GM12878 (cell line): ENCODE data around the gene ASCC2. TPM values are rescaled to one million over a fixed set of nuclear protein-coding genes. Genes with fewer than 3 reads are reported as not detected.

ENCODE experiments used
- CBX3 ChIP-seq: fragments of 200-600 bp; sonication (generic); IDR thresholded peaks from 2 replicates; pipeline ENCODE4 v1.6.1; 2016; ENCODE audit warnings: low read depth, borderline replicate concordance
- EGR1 ChIP-seq, 2 experiments: IDR thresholded peaks; 1 replicate in 1 of 2; 2 replicates in 1 of 2; pipeline ENCODE4 v1.6.1; 2011 to 2012; ENCODE audit warnings: low read depth in 2 of 2, low read length in 2 of 2, borderline replicate concordance in 1 of 2, mild to moderate bottlenecking in 1 of 2, moderate library complexity in 1 of 2
- ESRRA ChIP-seq: IDR thresholded peaks from 2 replicates; pipeline ENCODE4 v1.6.1; 2012; ENCODE audit warnings: mild to moderate bottlenecking, low read length, improper control_type of control experiment
- HCFC1 ChIP-seq: fragments of 150-350 bp; IDR thresholded peaks from 2 replicates; pipeline ENCODE4 v1.6.1; 2014; ENCODE audit warnings: low read length
- IKZF2 ChIP-seq, 2 experiments: fragments of 450-650 bp; IDR thresholded peaks; 2 replicates each; pipeline ENCODE4 v1.6.1; 2017; ENCODE audit warnings: mild to moderate bottlenecking in 2 of 2, moderate library complexity in 2 of 2
- KLF5 ChIP-seq: fragments of 450-650 bp; IDR thresholded peaks from 2 replicates; pipeline ENCODE4 v1.6.1; 2014; ENCODE audit warnings: mild to moderate bottlenecking; ENCODE audit not compliant: partially characterized antibody
- MXI1 ChIP-seq: fragments of 150-350 bp; IDR thresholded peaks from 2 replicates; pipeline ENCODE4 v1.6.1; 2011; ENCODE audit warnings: low read depth, mild to moderate bottlenecking, inconsistent platforms, low read length, improper control_type of control experiment
- NFIC ChIP-seq: IDR thresholded peaks from 2 replicates; pipeline ENCODE4 v1.6.1; 2012; ENCODE audit warnings: low read depth, mild to moderate bottlenecking, inconsistent platforms, low read length, moderate library complexity
- NRF1 ChIP-seq: conservative IDR thresholded peaks from 2 replicates; pipeline ENCODE4 v1.6.1; 2011; ENCODE audit warnings: mild to moderate bottlenecking, low read depth, low read length, improper control_type of control experiment
- POLR2A ChIP-seq: IDR thresholded peaks from 2 replicates; pipeline ENCODE4 v1.6.1; 2011; ENCODE audit warnings: low read depth, mild to moderate bottlenecking, low read length
- RB1 ChIP-seq: fragments of 450-650 bp; formaldehyde crosslinking; IDR thresholded peaks from 2 replicates; pipeline ENCODE4 v1.6.1; 2017; ENCODE audit warnings: mild to moderate bottlenecking, borderline replicate concordance
- RFX5 ChIP-seq: IDR thresholded peaks from 2 replicates; pipeline ENCODE4 v1.6.1; 2011; ENCODE audit warnings: low read depth, low read length, improper control_type of control experiment
- TAF1 ChIP-seq: IDR thresholded peaks from 2 replicates; pipeline ENCODE4 v1.6.1; 2011; ENCODE audit warnings: mild to moderate bottlenecking, low read depth, low read length, borderline replicate concordance
- ZNF24 ChIP-seq: fragments of 450-650 bp; IDR thresholded peaks from 2 replicates; pipeline ENCODE4 v1.6.1; 2017; ENCODE audit warnings: antibody characterized with exemption, mild to moderate bottlenecking
- polyA plus RNA-seq, 11 experiments: library from polyadenylated mRNA; depleted of rRNA in 4 of 11; unstranded in 6 of 11; stranded (reverse) in 5 of 11; fragments of >200 nt; fragmentation: Nextera tagmentation in 4 of 11; fragmentation: Illumina TruSeq in 1 of 11; extraction: Ambion mirVana in 4 of 11; extraction: Trizol in 1 of 11; gene quantifications; 1 replicate in 1 of 11; 2 replicates in 10 of 11; pipeline versions ENCODE4 v1.2.1 to v1.2.3, GENCODE V29; 2011 to 2016; ENCODE audit warnings: inconsistent platforms in 2 of 11, missing spikeins in 2 of 11, low read depth in 1 of 11
- total RNA-seq, 4 experiments: library from RNA; depleted of rRNA in 3 of 4; stranded (reverse); fragments of >200 nt in 3 of 4; fragmentation: Illumina TruSeq in 1 of 4; extraction: Trizol in 1 of 4; gene quantifications; 2 replicates each; pipeline versions ENCODE4 v1.2.1 to v1.2.3, GENCODE V29; 2013 to 2021
- TF ChIP-seq, protein P1 (sequence below): IDR thresholded peaks from 2 replicates; pipeline ENCODE4 v1.6.1; 2011; ENCODE audit warnings: borderline replicate concordance, low read depth, mild to moderate bottlenecking, moderate library complexity, mixed read lengths, low read length; ENCODE audit not compliant: insufficient read depth; ENCODE audit errors: extremely low read length
- TF ChIP-seq, protein P2 (sequence below): fragments of 450-650 bp; conservative IDR thresholded peaks from 2 replicates; pipeline ENCODE4 v1.6.1; 2017; ENCODE audit warnings: mild to moderate bottlenecking, moderate library complexity
- TF ChIP-seq, protein P3 (sequence below): fragments of 450-650 bp; IDR thresholded peaks from 2 replicates; pipeline ENCODE4 v1.6.1; 2017; ENCODE audit warnings: mild to moderate bottlenecking, low read depth, inconsistent platforms; ENCODE audit not compliant: poor library complexity, severe bottlenecking
- TF ChIP-seq, protein P4 (sequence below): fragments of 450-650 bp; IDR thresholded peaks from 2 replicates; pipeline ENCODE4 v1.6.1; 2016; ENCODE audit warnings: mild to moderate bottlenecking
- TF ChIP-seq, protein P5 (sequence below): IDR thresholded peaks from 2 replicates; pipeline ENCODE4 v1.6.1; 2011; ENCODE audit warnings: low read depth, low read length, improper control_type of control experiment, borderline replicate concordance

The ASCC2 gene
- total and polyA plus RNA-seq, 10 of the 15 experiments (the other 5 are each of a cell fraction or from before 2014, with no cell fraction given) = 5.3 to 91.4 (median 56.5) TPM

DNA sequence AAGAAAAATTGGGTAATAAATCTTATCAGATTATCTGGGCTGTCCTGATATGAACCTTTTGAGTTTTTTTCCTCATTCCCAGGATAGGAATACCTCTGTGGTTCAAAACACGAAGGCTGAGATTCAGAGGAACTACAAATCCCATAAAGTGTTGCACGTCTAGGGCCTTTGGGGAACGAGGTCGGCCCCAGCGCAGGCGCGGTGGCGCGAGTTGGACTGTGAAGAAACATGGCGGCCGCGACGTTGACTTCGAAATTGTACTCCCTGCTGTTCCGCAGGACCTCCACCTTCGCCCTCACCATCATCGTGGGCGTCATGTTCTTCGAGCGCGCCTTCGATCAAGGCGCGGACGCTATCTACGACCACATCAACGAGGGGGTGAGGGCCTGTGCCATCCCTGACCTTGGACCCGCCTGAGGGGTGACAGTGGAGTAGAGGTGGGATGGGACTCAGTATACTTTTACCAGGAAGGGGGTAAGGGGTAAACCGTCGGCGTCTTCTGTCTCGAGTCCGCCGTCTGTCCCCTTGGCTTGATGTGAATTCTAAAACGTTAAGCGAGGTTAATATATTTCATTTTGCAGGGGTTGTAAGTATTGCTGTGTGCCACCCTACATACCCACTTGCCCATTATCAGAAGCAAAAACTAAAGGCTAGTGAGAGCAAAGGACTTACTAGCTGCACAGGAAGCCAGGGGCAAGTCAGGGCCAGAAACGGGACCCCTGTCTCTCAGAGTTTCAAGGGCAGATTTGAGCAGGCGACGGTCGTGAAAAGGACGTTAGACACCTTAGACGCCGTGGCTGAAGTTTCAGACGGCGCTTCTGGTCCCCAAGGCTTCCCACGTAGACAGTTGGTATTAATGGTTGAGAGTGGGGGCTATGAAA is 70.7 kb downstream of the ASCC2 start, which contains the start of gene UQCR10 (continued):
- TF ChIP-seq, protein P1, sequence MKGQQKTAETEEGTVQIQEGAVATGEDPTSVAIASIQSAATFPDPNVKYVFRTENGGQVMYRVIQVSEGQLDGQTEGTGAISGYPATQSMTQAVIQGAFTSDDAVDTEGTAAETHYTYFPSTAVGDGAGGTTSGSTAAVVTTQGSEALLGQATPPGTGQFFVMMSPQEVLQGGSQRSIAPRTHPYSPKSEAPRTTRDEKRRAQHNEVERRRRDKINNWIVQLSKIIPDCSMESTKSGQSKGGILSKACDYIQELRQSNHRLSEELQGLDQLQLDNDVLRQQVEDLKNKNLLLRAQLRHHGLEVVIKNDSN = no peak
- TF ChIP-seq KLF5 (peak; percentile 17), RFX5 (no peak), POLR2A (peak; percentile 89), CBX3 (no peak), IKZF2 (IDR thresholded peaks at IDR 0.05) (no peak), HCFC1 (peak; percentile 62), ESRRA (no peak), NRF1 (peak; percentile 92), ZNF24 (no peak), NFIC (no peak), EGR1 (IDR thresholded peaks at IDR 0.05; ENCODE audit: borderline replicate concordance in 1 of 2, low read depth in 2 of 2, low read length in 2 of 2) (no peak), TAF1 (peak; percentile 95), RB1 (peak; percentile 60; the same call in 1 of the 2 replicates), MXI1 (peak; percentile 72)
- TF ChIP-seq, protein P2, sequence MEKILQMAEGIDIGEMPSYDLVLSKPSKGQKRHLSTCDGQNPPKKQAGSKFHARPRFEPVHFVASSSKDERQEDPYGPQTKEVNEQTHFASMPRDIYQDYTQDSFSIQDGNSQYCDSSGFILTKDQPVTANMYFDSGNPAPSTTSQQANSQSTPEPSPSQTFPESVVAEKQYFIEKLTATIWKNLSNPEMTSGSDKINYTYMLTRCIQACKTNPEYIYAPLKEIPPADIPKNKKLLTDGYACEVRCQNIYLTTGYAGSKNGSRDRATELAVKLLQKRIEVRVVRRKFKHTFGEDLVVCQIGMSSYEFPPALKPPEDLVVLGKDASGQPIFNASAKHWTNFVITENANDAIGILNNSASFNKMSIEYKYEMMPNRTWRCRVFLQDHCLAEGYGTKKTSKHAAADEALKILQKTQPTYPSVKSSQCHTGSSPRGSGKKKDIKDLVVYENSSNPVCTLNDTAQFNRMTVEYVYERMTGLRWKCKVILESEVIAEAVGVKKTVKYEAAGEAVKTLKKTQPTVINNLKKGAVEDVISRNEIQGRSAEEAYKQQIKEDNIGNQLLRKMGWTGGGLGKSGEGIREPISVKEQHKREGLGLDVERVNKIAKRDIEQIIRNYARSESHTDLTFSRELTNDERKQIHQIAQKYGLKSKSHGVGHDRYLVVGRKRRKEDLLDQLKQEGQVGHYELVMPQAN = peak; percentile 57
- TF ChIP-seq, protein P3, sequence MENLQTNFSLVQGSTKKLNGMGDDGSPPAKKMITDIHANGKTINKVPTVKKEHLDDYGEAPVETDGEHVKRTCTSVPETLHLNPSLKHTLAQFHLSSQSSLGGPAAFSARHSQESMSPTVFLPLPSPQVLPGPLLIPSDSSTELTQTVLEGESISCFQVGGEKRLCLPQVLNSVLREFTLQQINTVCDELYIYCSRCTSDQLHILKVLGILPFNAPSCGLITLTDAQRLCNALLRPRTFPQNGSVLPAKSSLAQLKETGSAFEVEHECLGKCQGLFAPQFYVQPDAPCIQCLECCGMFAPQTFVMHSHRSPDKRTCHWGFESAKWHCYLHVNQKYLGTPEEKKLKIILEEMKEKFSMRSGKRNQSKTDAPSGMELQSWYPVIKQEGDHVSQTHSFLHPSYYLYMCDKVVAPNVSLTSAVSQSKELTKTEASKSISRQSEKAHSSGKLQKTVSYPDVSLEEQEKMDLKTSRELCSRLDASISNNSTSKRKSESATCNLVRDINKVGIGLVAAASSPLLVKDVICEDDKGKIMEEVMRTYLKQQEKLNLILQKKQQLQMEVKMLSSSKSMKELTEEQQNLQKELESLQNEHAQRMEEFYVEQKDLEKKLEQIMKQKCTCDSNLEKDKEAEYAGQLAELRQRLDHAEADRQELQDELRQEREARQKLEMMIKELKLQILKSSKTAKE = no peak
- TF ChIP-seq, protein P4, sequence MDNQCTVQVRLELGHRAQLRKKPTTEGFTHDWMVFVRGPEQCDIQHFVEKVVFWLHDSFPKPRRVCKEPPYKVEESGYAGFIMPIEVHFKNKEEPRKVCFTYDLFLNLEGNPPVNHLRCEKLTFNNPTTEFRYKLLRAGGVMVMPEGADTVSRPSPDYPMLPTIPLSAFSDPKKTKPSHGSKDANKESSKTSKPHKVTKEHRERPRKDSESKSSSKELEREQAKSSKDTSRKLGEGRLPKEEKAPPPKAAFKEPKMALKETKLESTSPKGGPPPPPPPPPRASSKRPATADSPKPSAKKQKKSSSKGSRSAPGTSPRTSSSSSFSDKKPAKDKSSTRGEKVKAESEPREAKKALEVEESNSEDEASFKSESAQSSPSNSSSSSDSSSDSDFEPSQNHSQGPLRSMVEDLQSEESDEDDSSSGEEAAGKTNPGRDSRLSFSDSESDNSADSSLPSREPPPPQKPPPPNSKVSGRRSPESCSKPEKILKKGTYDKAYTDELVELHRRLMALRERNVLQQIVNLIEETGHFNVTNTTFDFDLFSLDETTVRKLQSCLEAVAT = 0 out of 2 replicates have a peak, but pooled peaks have one; percentile 13
- TF ChIP-seq, protein P5, sequence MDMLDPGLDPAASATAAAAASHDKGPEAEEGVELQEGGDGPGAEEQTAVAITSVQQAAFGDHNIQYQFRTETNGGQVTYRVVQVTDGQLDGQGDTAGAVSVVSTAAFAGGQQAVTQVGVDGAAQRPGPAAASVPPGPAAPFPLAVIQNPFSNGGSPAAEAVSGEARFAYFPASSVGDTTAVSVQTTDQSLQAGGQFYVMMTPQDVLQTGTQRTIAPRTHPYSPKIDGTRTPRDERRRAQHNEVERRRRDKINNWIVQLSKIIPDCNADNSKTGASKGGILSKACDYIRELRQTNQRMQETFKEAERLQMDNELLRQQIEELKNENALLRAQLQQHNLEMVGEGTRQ = no peak
- TF ChIP-seq, all 136 proteins: peak for 25
